Naive B cell (primary cell): ENCODE measurements around the gene HIVEP2. TPM values are rescaled to one million over a fixed set of nuclear protein-coding genes. Genes with fewer than 3 reads are reported as not detected.
A peak's percentile ranks its signal among the peaks of the same experiment; 100 is the strongest.

Experiments used
- ATAC-seq, 2 donors: fragments of 150-1000 bp; cut with Tn5 transposase; 2 replicates each; pipeline ENCODE4 v1.10.0; 2021; ENCODE audit warnings: low read depth in 2 of 2, mild to moderate bottlenecking in 2 of 2, moderate library complexity in 2 of 2
- DNase-seq: peaks from one replicate; pipeline ENCODE4 v3.0.0; 2022
- H3K27ac Mint-ChIP-seq, 6 donors: one replicate each; pipeline ENCODE4 v1.8.0; 2020 to 2022; ENCODE audit warnings: mild to moderate bottlenecking in 6 of 6, mixed read lengths in 6 of 6, moderate library complexity in 5 of 6, inconsistent platforms in 2 of 6
- H3K27me3 Mint-ChIP-seq, 3 donors: one replicate each; pipeline ENCODE4 v1.8.0; 2021 to 2022; ENCODE audit warnings: mixed read lengths in 3 of 3, mild to moderate bottlenecking in 1 of 3
- H3K36me3 Mint-ChIP-seq, 2 donors: one replicate each; pipeline ENCODE4 v1.8.0; 2020 to 2022; ENCODE audit warnings: mixed read lengths in 2 of 2, inconsistent platforms in 1 of 2, mild to moderate bottlenecking in 1 of 2
- H3K4me1 Mint-ChIP-seq, 3 donors: one replicate each; pipeline ENCODE4 v1.8.0; 2020 to 2022; ENCODE audit warnings: mixed read lengths in 3 of 3, inconsistent platforms in 1 of 3, mild to moderate bottlenecking in 1 of 3, moderate library complexity in 1 of 3
- H3K4me3 Mint-ChIP-seq, 8 donors: one replicate each; pipeline ENCODE4 v1.8.0; 2020 to 2022; ENCODE audit warnings: mild to moderate bottlenecking in 8 of 8, mixed read lengths in 8 of 8, moderate library complexity in 8 of 8, inconsistent platforms in 2 of 8
- H3K9me3 Mint-ChIP-seq, 7 donors: one replicate each; pipeline ENCODE4 v1.8.0; 2020 to 2022; ENCODE audit warnings: mixed read lengths in 7 of 7, mild to moderate bottlenecking in 5 of 7, inconsistent platforms in 2 of 7, moderate library complexity in 1 of 7
- polyA plus RNA-seq, 6 donors: library from polyadenylated mRNA; unstranded; fragments of 300-500 nt; fragmentation: Illumina TruSeq; gene quantifications; one replicate each; pipeline ENCODE4 v1.2.3, GENCODE V29; 2021; ENCODE audit warnings: low read depth in 6 of 6

Gene HIVEP2
- polyA plus RNA-seq, 6 donors from 2014 or later: 2.7 to 10.2 (median 5.4) TPM

DNA sequence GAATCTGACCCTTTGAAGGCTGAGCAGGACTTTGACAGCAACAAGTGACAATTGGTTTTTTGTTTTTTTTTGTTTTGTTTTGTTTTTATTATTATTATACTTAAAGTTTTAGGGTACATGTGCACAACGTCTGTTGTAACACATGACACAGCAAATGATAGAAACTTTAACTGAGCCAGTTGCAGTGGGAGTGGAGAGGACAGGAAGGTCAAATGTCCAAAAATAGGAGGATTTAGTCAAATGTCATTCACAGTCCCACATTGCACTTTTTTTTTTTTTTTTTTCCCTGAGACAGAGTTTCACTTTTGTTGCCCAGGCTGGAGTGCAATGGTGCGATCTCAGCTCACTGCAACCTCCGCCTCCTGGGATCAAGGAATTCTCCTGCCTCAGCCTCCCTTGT, 223.0 kb downstream of the HIVEP2 start:
- no peak for ATAC-seq
- peaks cover 10 to 19% (median 12%) of the 10 kb centered on the region in 3 donors for H3K4me1 Mint-ChIP-seq

GRCh38 chr6:142721215-142721920, 223.6 kb downstream of the HIVEP2 start:
- Mint-ChIP-seq H3K4me1 (peaks cover 14 to 22% (median 16%) of the 10 kb centered on the region in 3 donors), H3K27ac (peak overlapping the region in 2 of 6 donors; percentile 34 to 63), H3K9me3 (peaks cover 11 to 22% (median 13%) of the 10 kb centered on the region in 7 donors), H3K27me3 (peaks cover 0 to 4% (median 0%) of the 10 kb centered on the region in 3 donors), H3K36me3 (peaks cover 12 to 17% of the 10 kb centered on the region in 2 donors), H3K4me3 (peak overlapping the region in 6 of 8 donors; percentile 4 to 57 (median 16))
- DNase-seq (no peak), ATAC-seq (peak in 1 of 2 donors; percentile 68)

More for the DNA sequence above, 223.0 kb downstream of the HIVEP2 start:
- peaks cover 12 to 17% of the 10 kb centered on the region in 2 donors for H3K36me3 Mint-ChIP-seq
- no peak overlapping the region for H3K27ac Mint-ChIP-seq
- no peak for DNase-seq
- H3K4me3 Mint-ChIP-seq: no peak overlapping the region
- H3K27me3 Mint-ChIP-seq: peaks cover 0 to 4% (median 0%) of the 10 kb centered on the region in 3 donors
- H3K9me3 Mint-ChIP-seq: peaks cover 11 to 22% (median 13%) of the 10 kb centered on the region in 7 donors

DNA sequence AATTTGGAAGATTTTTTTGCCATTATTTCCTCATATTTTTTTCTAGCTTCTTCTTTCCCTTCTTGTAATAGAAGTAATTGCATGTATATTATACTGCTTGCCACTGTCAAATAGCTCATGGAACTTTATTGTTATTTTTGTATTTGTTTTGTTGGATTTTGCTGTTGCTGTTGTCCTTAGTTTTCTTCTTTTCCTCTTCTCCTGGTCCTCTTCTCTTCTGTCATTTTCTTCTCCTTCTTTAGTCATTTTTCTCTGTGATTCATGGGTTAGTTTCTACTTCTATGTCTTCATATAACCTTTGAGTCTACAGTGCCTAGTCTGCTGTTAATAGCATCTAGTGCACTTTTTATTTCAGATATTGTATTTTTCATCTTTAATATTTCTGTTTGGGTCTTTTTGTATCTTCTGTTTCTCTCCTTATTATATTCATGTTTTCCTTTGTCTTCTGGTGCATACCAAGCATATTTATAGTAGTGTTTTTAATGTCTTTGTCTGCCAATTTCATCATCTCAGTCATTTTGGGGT, 226.2 kb downstream of the HIVEP2 start:
- Mint-ChIP-seq H3K27me3 (no peaks in the 10 kb centered on the region), H3K27ac (peak overlapping the region in 3 of 6 donors; percentile 10 to 31 (median 13)), H3K4me3 (no peak overlapping the region), H3K36me3 (peaks cover 12 to 17% of the 10 kb centered on the region in 2 donors), H3K9me3 (peaks cover 11 to 22% (median 16%) of the 10 kb centered on the region in 7 donors), H3K4me1 (peaks cover 25 to 38% (median 27%) of the 10 kb centered on the region in 3 donors)
- ATAC-seq: no peak
- DNase-seq: no peak

DNA sequence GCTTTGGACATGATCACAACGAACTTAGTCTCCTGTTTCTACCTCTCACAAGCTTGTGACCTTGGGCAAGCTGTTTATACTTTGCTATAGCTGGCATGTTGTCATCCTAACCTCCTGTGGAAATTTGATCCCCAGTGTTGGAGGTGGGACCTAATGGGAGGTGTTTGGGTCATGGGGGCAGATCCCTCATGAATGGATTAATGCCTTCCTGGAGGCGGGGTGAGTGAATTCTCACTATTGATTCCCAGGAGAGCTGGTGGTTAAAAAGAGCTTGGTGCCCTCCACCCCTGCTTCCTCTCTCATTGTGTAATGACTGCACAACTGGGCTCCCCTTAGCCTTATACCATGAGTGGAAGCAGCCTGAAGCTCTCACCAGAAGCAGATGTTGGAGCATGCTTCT, 228.9 kb downstream of the HIVEP2 start:
- peaks cover 12 to 17% of the 10 kb centered on the region in 2 donors for H3K36me3 Mint-ChIP-seq
- H3K27me3 Mint-ChIP-seq: no peaks in the 10 kb centered on the region
- peaks cover 18 to 25% (median 19%) of the 10 kb centered on the region in 3 donors for H3K4me1 Mint-ChIP-seq
- peak overlapping the region in 4 of 8 donors; percentile 15 to 80 (median 47) for H3K4me3 Mint-ChIP-seq
- ATAC-seq (no peak), DNase-seq (no peak)
- peaks cover 11 to 22% (median 16%) of the 10 kb centered on the region in 7 donors for H3K9me3 Mint-ChIP-seq
- no peak overlapping the region for H3K27ac Mint-ChIP-seq

DNA sequence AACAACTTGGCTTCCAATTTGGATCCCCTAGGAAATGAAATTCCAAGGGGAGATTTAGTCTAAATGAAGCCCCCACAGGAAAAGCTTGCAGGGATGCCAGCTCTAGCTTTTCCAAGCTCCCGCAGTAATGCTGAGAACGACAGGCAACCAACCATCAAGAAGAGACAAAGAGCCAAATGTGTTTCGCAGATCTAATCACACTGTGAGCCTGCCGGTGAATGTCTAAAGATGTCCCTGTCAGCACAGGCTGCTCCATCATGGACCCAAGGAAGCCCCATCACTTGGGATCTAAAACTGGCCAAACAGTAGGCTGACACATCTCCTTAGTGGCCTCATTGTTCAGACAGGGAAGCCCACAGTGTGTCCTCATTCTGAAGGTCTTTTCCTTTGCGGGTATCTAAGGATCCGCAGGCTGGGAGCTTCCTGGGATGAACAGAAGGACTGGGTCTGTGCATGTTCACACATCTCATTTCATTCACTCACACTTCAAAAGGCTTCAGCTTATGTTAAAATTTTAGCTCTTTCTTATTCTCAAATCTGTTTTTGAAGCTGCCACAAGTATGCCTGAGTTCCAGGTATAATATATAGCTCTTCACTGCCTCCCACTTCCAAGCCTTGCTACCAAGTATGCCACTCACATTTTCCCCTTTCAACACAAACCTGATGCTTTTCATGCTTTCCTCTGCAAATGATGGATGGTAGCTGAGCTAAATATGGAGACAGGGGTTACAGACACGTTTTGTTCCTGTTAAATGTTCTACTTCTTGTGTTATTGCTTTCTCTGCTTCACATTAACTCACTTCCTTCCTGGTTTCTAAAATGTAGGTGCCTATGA, 229.8 kb downstream of the HIVEP2 start:
- Mint-ChIP-seq H3K27me3 (no peaks in the 10 kb centered on the region), H3K36me3 (peaks cover 12 to 17% of the 10 kb centered on the region in 2 donors), H3K27ac (peak overlapping the region in 3 of 6 donors; percentile 6 to 69 (median 9)), H3K4me3 (peak overlapping the region in 4 of 8 donors; percentile 1 to 54 (median 26)), H3K9me3 (peaks cover 11 to 22% (median 16%) of the 10 kb centered on the region in 7 donors), H3K4me1 (peaks cover 12 to 19% (median 16%) of the 10 kb centered on the region in 3 donors)
- ATAC-seq: peak; percentile 30 to 35
- no peak for DNase-seq

GRCh38 chr6:142713959-142714358, 231.0 kb downstream of the HIVEP2 start:
- peaks cover 7 to 9% of the 10 kb centered on the region in 2 donors for H3K36me3 Mint-ChIP-seq
- H3K4me3 Mint-ChIP-seq: peak overlapping the region in 1 of 8 donors; percentile 52
- H3K4me1 Mint-ChIP-seq: peaks cover 12 to 19% (median 16%) of the 10 kb centered on the region in 3 donors

DNA sequence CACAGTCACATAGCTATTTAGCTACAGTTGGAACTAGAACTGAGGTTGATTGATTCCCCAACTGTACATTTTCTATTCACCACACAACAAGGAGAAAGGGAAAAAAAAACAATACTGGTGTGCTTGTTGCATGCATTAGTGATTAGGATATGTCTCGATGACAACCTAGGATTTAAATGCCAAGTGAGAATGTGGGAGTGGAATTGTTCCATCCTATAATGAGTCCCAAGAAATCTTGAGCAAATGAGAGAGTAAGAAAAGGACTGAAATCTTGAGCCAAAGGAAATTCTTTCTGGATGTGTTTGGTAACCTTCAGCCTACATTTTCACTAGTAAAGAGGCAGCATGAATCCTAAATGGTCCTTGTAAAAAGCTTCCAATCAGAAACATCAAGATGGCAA, 232.7 kb downstream of the HIVEP2 start:
- H3K27ac Mint-ChIP-seq: no peak overlapping the region
- no peak overlapping the region for H3K4me3 Mint-ChIP-seq
- H3K27me3 Mint-ChIP-seq: no peaks in the 10 kb centered on the region
- DNase-seq: no peak
- H3K36me3 Mint-ChIP-seq: peaks cover 0 to under 1% of the 10 kb centered on the region in 2 donors
- peaks cover 12 to 20% (median 17%) of the 10 kb centered on the region in 3 donors for H3K4me1 Mint-ChIP-seq
- H3K9me3 Mint-ChIP-seq: peaks cover 0 to 4% (median 0%) of the 10 kb centered on the region in 7 donors
- ATAC-seq: no peak

More at GRCh38 chr6:142713959-142714358, 231.0 kb downstream of the HIVEP2 start:
- ATAC-seq (no peak), DNase-seq (no peak)
- Mint-ChIP-seq H3K9me3 (peaks cover 5 to 12% (median 9%) of the 10 kb centered on the region in 7 donors), H3K27ac (peak overlapping the region in 1 of 6 donors; percentile 28), H3K27me3 (no peaks in the 10 kb centered on the region)

GRCh38 chr6:142708651-142709050, 236.3 kb downstream of the HIVEP2 start:
- ATAC-seq: no peak
- no peaks in the 10 kb centered on the region for H3K36me3 Mint-ChIP-seq
- H3K27me3 Mint-ChIP-seq: no peaks in the 10 kb centered on the region
- no peak overlapping the region for H3K27ac Mint-ChIP-seq
- DNase-seq: no peak
- no peaks in the 10 kb centered on the region for H3K9me3 Mint-ChIP-seq
- H3K4me3 Mint-ChIP-seq: no peak overlapping the region
- peaks cover 8 to 21% (median 19%) of the 10 kb centered on the region in 3 donors for H3K4me1 Mint-ChIP-seq

DNA sequence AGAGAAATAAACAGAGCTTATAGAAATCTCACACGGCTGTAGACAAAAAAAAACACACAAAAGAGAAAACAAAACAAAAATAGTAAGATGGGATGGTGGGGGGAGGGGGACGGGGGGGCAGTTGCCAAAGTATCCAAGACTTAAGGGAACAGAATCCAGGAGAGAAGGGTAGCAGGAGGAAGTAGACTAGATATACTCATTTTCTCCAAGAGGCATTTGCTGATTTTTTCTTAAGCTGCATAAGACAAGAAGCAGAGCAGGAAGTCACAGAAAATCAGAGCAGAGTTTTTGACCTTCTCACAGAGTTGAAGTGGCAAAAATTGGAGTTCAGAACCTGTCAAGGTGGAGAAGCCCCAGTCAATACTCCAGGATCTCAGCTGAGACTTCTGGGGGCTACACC, 237.7 kb downstream of the HIVEP2 start:
- ATAC-seq (no peak), DNase-seq (no peak)
- Mint-ChIP-seq H3K36me3 (no peaks in the 10 kb centered on the region), H3K4me3 (no peak overlapping the region), H3K4me1 (peaks cover 18 to 34% (median 30%) of the 10 kb centered on the region in 3 donors), H3K9me3 (no peaks in the 10 kb centered on the region), H3K27ac (peak overlapping the region in 1 of 6 donors; percentile 23), H3K27me3 (no peaks in the 10 kb centered on the region)

GRCh38 chr6:142706210-142706609, 238.8 kb downstream of the HIVEP2 start:
- ATAC-seq (peak in 1 of 2 donors; percentile 45), DNase-seq (no peak)
- Mint-ChIP-seq H3K4me3 (no peak overlapping the region), H3K36me3 (no peaks in the 10 kb centered on the region), H3K27ac (no peak overlapping the region), H3K9me3 (no peaks in the 10 kb centered on the region), H3K4me1 (peaks cover 19 to 37% (median 32%) of the 10 kb centered on the region in 3 donors), H3K27me3 (no peaks in the 10 kb centered on the region)

DNA sequence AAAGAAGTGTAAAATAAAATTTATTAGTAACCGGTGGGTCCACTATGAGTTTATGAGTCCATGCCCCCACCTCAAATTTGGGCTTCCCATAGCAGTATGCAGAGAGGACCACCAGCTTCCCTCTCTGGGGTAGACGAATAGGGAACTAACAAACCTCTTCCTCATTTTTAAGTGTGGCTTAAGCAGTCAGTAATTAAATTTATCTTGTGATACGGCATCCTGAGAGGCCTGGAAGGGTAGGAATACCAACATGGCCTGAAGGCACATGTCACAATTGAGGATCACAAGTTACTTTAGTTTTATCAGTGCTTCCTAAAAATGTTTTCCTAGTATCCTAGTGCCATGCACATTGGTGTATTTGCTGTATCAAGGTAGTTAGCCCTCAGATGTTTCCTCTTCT, 239.9 kb downstream of the HIVEP2 start:
- no peaks in the 10 kb centered on the region for H3K36me3 Mint-ChIP-seq
- H3K4me1 Mint-ChIP-seq: peaks cover 22 to 45% (median 36%) of the 10 kb centered on the region in 3 donors
- DNase-seq (no peak), ATAC-seq (peak in 1 of 2 donors; percentile 32)
- H3K27ac Mint-ChIP-seq: peak overlapping the region in 4 of 6 donors; percentile 5 to 31 (median 22)
- H3K4me3 Mint-ChIP-seq: peak overlapping the region in 1 of 8 donors; percentile 59
- no peaks in the 10 kb centered on the region for H3K27me3 Mint-ChIP-seq
- H3K9me3 Mint-ChIP-seq: no peaks in the 10 kb centered on the region

GRCh38 chr6:142702501-142703460, 242.2 kb downstream of the HIVEP2 start:
- no peaks in the 10 kb centered on the region for H3K36me3 Mint-ChIP-seq
- peak; percentile 74 for ATAC-seq

More at GRCh38 chr6:142702501-142703460, 242.2 kb downstream of the HIVEP2 start:
- H3K27me3 Mint-ChIP-seq: no peaks in the 10 kb centered on the region
- peak overlapping the region in 7 of 8 donors; percentile 17 to 82 (median 70) for H3K4me3 Mint-ChIP-seq
- H3K9me3 Mint-ChIP-seq: no peaks in the 10 kb centered on the region
- DNase-seq: peak; percentile 19
- peaks cover 35 to 52% (median 39%) of the 10 kb centered on the region in 3 donors for H3K4me1 Mint-ChIP-seq
- H3K27ac Mint-ChIP-seq: peak overlapping the region; percentile 52 to 95 (median 80)
